HG02840 (cell line): ENCODE data around the gene ZNF496.
"Not testable (repeated sequence)": the region's sequence is repeated elsewhere in the genome, so short reads cannot be mapped to it uniquely, and the experiment has no call there.

Experiments
- ATAC-seq: cut with Tn5 transposase; IDR thresholded peaks from one replicate; pipeline ENCODE4 v1.9.1; 2021; ENCODE audit warnings: mild to moderate bottlenecking, moderate library complexity, moderate number of reproducible peaks; ENCODE audit not compliant: unreplicated experiment, low FRiP score

The ZNF496 gene

DNA sequence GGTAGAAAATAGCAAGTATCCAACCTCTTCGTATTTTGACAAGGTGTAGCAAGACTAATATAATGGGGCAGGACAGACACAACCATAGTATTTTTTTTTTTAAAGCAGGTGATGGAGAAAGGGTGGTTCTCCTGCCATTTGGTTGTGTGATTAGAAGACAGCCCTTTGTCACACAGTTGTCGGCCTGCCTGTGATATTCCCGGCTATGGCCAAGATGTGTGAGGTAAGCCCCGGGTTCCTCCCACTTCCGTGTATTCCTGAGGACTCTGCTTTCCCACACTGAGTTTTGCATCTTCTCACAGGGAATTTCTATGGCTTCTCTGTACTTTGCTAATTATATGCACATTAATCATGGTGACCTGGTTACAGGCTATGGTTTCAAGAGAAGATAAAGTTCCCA lies 35.9 kb downstream of the ZNF496 start:
- ATAC-seq = no peak

DNA sequence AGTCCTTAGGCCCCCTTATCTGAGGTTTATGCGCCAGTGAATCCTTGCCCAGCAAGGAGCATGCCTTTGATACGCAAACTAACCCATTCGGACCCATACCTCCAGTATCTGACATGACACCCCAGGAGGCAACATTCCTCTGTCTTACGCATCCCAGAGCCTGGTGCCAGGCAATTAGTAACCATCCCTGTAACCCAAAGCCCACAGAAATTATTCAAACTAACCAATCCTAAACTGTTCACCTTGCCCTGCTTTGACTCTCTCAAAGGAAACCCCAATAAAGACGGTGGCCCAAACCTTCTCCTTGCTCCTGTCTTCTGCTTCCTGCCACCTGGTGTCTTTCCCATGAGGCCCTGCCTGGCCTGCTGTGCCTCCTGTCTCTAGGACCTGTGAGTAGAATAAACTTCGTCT lies 36.4 kb downstream of the ZNF496 start:
- no peak for ATAC-seq

DNA sequence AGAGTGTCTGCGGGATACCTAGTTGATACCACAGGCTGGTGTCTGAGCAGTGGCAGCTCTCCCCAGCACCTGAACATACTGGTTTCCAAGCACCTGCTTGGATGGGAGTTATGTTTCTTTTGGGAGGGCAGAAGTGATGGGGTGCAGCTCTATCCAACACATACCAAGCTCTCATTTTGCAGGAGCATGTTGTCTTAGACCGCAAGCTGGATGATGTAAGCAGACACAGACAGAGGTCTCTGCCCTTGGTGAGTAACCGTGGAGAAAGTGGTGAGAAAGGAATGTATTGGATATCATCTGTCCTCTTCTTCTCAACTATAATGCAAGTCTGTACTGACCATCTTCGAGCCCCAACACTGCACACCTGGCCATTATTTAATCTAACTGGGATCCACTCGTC lies 37.4 kb downstream of the ZNF496 start:
- ATAC-seq = no peak

DNA sequence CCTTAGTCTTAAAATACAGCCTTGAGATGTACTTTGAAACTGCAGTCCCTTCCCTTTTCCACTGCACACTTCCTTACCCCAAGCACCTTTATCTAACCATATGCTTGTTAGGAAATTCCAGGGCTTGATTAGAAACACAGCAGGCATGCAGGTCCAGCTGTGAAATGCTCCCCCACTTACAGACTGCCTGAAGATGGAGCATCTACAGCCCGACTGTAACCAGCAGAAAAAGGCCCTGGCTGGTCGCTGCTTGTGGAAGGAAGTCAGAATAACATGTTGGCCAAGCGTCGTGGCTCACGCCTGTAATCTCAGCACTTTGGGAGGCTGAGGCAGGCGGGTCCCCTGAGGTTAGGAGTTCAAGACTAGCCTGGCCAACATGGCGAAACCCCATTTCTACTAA lies 38.6 kb downstream of the ZNF496 start:
- no peak for ATAC-seq

DNA sequence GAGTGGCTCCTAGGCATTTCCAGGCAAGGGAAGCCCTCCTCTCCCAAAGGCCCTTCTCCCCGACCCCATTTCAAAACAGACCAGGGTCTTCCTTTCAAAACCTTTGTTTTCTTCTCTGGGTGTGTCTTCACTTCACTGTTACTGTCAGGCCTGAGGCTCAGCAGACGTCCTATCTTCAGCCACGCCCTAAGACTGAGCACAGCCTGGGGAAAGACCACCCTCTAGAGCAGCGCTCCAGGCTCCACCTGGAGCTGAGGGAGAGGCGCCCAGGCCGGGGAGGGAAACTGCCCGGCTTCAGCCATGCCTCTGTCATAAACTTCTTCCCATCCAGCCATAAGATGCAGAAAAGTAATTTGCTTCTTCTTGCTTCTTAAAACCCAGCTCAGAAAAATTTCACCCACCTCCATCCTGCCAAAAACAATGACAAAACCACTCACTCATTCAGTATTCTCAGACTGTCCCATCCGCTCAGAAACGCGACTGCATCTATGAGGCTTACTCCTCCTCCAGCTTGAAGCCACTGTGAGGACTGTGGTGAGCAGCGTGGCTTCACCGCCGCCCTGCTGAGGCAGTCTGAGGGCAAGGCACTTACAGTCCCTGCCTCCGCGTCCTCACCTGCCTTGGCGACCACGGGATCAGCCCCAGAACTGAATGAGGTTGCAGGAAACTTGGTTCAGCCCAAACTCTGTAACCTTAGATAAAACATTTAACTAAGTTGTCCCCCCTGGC lies 39.7 kb downstream of the ZNF496 start:
- ATAC-seq = no peak

DNA sequence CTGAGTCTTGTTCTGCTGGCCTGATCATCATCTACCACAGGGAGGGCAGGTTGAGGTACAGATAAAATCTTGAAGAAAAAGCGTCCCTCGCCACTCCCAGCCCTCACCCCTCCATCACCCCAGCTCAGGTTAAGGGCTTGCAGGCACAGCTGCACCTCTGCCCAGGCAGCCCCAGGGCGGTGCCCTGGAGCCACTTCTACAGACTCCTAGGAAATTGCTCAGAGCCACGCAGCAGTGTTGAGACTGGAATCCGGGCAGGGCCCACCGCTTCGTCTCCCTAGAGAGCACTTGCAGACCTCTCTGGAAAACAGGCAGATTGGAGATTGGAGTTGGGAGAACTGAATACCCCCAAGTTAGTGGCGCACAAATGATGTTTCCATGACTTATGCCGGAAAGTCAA lies 40.5 kb downstream of the ZNF496 start:
- no peak for ATAC-seq

DNA sequence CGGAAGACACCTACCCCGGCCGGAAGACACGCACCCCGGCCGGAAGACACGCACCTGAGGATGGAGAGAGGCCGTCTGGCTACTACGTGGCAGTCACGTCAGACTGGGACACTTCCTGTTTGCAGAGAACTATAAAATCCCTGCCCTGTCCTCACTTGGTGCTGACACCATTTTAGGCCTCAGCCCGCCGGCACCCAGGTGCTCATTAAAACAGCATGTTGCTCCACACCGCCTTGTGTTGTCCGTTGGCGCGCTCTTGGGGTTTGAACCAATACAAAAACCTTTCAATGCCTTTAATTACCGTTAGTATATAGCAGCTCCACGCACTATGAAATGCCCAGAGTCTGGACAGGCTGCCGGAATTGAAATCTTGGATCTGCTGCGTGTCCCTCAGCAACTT lies 41.1 kb downstream of the ZNF496 start:
- no peak for ATAC-seq

DNA sequence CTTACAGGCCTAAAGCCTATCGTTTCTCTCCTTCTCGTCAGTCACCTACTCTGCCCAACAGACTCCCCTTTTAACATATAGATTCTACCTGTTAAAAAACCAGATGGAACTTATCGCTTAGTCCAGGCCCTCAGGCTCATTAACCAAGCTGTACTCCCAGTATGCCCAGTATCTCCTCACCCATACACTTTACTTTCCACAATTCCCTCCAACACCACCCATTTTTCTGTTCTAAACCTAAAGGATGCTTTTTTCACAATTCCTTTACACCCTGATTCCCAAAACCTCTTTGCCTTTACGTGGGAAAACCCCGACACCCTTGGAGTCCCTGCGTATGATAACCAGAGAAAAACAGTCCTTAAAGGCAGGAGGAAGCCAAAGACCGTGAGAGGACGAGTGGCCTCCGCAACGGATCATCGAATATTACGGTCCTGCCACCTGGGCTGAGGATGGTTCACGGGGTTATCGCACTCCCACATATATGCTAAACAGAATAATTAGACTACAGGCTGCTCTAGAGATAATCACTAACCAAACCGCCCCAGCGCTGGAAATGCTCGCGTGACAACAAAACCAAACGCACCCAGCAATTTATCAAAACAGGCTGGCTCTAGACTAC lies 42.3 kb downstream of the ZNF496 start:
- ATAC-seq = not testable (repeated sequence)

DNA sequence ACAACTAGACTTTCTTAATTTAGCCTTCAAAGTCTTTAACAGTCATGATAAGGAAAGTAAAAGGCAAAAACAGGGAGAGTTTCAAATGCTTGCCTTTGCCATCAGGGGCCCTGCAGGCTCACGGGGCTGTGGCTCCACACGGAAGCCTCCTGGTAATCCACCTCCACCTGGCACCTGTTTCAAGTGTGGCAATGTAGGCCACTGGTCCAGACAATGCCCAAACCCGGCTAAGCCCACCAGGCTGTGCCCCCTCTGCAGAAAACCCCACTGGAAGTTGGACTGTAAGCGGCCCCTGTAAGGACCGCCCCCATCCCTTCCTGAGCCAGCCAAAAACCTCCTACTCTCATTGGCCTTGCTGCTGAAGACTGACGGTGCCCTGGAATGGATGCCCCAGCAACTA lies 43.3 kb downstream of the ZNF496 start:
- no peak for ATAC-seq

DNA sequence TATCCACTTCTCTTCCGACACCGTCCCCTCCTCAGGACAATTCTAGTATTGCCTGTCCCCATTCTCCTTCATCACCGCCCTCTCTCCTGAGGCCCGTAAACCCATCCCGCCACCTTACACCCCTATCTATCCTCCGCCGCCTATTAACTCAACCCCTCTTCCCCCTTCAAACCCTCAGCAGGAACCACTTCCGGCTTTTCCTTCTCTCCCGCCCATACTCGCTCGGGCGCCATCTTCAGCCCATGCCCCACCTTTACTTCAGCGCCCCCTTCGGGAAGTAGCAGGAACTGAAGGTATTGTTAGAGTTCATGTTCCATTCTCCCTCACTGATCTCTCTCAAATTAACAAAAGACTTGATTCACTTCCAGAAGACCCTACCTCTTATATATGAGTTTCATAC lies 44.2 kb downstream of the ZNF496 start:
- no peak for ATAC-seq

DNA sequence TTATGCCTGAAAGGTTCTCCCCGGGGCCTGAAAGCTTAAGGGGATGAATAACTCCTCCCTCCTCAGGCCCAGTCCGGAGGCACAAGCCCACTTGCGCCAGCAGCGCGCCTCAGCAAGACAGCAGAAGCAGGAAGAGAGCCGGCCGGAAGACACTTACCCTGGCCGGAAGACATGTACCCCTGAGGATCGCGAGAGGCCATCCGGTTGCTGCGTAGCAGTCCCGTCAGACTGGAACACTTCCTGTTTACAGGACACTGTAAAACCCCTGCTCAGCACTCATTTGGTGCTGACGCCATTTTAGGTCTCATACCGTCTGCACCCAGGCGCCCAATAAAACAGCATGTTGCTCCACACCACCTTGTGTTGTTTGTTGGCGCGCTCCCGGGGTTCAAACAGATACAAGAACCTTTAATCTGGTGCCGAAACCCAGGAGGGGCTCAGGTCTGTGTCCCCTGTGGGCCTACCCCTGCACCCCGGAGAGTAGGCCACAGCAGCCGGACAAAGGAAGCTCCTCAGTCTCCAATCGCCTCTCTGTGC lies 45.5 kb downstream of the ZNF496 start:
- ATAC-seq = no peak

DNA sequence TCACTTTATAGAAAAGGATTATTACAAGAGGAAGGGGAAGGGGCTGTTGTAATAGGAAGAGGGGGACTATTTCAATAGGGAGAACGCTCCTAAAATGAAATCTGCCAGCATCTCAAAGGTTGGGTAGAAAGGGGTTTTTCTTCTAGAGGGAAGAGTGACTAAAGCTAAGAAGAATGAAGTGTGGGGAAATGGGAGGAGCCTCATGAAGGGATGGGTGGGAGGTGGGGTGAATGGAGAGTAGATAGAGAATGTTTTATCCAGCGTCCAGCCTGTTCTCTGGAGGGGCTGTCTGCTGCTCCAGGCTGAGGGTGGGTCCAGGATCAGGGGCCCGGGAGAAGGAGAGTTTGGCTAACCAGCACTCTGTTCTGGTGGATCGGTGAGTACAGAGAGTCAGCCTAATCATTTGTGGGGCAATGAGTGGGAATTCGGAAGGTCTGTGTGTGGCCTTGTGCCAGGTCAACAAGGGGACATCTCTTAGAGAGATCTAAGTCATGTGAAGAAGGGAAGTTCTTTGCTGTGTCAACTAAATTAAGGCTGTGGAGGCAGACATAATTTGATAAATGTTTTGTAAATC lies 50.6 kb downstream of the ZNF496 start:
- no peak for ATAC-seq

DNA sequence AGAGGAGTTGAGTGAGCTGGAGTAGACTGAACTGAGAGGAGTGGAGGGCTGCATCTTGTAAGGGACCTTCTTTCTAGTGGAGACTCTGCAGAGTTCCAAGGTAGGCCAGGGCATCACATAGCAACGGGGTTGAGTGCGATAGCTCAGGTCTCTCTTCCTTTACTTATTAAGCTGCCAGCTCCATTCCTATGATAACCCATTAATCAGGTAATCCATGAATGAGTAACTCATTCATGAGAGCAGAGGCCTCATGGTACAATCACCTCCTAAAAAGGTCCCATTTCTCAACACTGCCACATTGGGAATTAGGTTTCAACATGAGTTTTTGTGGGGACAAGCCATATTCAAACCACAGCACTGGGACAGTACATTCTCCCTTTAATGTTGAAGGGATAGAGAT lies 54.5 kb downstream of the ZNF496 start:
- ATAC-seq = no peak

DNA sequence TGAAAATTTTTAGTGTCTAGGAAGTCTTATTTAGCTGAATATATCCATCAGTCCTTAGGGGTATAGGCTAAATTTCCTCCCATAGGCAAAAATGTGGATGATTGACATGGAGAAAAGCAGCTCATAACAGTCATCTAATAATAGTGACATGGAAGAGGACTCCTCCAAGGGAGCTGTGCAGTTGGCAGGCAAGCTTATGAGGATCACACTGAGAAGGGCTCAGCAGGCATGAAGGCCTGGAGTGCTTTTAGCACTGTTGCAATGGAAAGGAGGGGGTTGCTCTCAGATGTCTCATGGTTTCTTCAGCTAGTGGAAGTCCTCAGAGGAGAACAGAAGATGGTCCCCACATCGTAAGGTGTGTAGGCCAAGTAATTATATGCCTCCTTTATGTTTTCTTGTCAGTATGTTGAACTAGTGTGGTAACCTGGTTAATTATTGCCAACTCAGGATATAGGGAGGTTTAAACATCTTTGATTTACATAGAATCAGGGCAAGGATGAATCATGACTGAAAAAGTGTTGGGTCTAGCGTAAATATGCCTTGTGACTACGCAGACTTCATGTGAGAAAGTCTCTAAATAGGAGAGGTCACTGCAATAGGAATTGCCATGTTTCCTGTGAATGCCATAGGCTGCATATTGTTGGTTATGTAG lies 56.9 kb downstream of the ZNF496 start:
- no peak for ATAC-seq

DNA sequence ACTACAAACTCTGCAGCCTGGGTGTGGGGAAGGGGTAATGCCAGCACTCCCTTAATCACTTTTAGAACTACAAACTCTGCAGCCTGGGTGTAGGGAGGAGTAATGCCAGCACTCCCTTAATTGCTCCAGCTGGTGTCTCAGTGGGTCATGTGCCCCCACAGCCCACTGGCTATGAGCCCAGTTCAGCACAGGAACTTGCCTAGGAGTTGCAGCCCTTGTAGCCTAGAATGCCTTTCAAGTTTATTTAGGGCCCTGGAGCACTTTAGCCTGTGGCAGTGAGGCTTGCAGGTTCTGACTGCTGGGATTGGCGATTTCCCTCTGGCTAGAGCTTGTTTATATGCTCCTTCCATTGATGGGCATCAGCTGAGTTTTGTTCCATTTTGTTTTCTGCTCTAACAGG lies 58.7 kb downstream of the ZNF496 start:
- no peak for ATAC-seq

DNA sequence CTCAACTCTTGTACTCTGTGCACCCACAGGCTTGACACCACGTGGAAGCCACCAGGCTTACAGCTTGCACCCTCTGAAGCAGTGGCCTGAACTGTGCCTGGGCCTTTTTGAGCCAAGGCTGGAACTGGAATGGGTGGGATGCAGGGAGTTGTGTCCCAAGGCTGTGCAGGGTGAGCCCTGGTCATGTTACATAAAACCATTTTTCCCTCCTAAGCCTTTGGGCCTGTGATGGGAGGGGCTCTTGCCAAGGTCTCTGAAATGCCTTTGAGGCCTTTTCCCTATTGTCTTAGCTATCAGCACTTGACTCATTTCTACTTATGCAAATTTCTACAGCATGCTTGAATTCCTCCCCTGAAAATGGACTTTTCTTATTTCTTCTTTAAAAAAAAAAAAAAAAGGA lies 61.7 kb downstream of the ZNF496 start:
- ATAC-seq = no peak

DNA sequence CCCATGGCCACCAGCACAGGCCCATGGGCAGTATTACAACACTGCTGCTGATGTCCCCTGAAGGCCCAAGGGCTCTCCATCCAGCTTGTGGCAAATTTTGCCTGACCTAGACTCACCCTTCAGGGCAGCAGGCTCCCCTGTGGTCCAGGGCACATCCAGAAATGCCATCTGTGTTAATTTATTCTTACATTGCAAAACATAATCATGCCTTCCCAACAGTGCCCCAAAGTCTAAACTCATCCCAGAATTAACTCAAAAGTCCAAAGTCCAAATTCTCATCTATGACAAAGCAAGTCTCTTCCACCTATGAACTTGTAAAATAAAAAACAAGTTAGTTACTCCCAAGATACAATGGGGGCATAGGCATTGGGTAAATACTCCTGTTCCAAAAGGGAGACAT lies 62.5 kb downstream of the ZNF496 start:
- no peak for ATAC-seq

DNA sequence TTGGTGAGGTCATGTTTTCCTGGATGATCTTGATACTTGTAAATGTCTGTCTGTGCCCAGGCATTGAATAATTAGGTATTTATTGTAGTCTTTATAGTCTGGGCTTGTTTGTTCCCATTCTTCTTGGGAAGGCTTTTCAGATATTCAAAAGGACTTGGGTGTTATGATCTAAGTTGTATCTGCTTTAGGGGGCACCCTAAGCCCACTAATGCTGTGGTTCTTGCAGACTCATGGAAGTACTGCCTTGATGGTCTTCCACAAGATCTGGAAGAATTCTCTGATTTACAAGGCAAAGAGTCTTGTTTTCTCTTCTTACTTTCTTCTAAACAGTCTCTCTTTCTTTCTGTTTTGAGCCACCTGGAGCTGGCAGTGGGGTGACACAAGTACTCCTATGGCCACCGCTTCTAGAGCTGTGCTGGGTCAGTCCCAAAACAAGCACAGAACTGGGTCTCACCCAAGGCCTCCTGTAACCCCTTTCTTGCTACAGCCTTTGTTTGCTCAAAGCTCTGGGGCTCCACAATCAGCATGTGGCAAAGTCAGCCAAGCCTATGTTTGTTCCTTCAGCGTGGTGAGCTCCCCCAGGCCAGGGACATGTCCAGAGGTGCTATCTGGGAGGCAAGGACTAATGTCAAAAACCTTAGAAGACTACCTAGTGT lies 63.1 kb downstream of the ZNF496 start:
- ATAC-seq = no peak

DNA sequence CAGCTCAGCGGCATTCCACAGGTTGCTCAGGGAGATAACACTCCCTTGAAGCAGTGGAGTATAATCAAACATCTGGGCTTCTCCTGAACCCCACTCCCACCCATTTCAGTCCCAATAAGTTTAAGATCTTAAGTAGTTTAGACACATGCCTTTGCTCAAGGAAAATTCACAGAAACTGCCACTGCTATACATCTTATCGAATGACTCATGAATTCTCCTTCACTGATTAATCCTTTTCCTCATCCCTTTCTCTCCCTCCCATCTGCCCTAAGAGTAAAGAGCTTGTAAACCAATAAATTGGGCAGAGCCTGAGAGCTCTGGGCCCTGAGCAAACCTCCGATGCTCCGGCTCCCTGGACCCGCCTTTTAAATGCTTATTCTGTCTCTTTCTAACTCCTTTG lies 65.6 kb downstream of the ZNF496 start:
- no peak for ATAC-seq

DNA sequence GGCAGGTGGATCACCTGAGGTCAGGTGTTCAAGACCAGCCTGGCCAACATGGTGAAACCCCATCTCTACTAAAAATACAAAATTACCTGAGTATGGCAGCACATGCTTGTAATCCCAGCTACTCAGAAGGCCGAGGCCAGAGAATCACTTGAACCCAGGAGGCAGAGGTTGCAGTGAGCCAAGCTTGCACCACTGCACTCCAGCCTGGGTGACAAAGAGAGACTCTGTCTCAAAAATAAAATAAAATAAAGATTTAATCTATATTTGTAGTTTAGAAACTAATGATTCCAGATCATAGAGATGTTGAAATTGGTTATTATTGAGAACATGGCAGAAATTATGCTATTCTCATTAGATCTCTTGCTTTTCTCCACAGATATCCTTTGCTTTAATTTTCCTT lies 75.9 kb downstream of the ZNF496 start, which contains the start of gene VN1R5:
VN1R5 (plus strand) TSS at position 301 of the 400 bp plus-strand sequence.
- ATAC-seq = not testable (repeated sequence)

DNA sequence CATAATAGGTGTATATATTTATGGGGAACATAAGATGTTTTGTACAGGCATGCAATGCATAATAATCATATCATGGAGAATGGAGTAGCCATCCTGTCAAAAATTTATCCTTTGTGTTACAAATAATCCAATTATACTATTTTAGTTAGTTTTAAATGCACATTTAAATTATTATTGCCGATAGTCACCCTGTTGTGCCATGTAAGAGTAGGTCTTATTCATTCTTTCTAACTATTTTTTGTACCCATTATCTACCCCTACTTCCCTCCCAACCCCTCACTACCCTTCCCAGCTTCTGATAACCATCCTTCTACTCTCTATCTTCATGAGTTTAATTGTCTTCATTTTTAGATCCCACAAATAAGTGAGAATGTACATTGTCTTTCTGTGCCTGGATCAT lies 84.1 kb downstream of the ZNF496 start:
- no peak for ATAC-seq
